ENCODE measurements around the gene RASA2.

- TF ChIP-seq, protein P1, sequence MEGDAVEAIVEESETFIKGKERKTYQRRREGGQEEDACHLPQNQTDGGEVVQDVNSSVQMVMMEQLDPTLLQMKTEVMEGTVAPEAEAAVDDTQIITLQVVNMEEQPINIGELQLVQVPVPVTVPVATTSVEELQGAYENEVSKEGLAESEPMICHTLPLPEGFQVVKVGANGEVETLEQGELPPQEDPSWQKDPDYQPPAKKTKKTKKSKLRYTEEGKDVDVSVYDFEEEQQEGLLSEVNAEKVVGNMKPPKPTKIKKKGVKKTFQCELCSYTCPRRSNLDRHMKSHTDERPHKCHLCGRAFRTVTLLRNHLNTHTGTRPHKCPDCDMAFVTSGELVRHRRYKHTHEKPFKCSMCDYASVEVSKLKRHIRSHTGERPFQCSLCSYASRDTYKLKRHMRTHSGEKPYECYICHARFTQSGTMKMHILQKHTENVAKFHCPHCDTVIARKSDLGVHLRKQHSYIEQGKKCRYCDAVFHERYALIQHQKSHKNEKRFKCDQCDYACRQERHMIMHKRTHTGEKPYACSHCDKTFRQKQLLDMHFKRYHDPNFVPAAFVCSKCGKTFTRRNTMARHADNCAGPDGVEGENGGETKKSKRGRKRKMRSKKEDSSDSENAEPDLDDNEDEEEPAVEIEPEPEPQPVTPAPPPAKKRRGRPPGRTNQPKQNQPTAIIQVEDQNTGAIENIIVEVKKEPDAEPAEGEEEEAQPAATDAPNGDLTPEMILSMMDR (IDR thresholded peaks at IDR 0.05; ENCODE audit: low read length): no peak
- TF ChIP-seq EZH2 (optimal IDR thresholded peaks at IDR 0.05; ENCODE audit: low read depth, low read length): no peak
Observed at GRCh38 chr3:141625506-141625905, 138.7 kb downstream of the RASA2 start.
